ENCODE data around the gene LAMA1.

The LAMA1 gene

DNA sequence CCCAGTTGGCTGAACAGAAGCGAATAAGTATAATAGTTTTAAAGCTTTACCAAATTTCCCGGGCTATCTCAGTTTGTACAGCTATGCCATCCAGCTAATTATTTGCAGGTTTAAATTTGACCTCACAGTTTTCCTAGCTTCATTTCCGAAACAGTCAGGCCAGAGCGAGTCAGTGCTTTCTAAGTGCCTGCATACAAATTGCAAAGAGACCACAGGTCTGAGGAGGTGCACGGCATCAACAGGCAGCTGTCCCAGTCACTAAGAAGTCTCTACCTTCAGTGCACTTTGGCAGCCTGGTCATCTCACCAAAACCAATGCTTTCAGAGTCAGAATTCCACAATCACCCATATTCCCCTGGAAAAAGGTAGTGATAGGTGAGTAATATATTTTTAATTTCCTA, 51.9 kb downstream of the LAMA1 start:
- H3K36me3 ChIP-seq (ENCODE audit: control insufficient read depth, insufficient read depth, low read length), result no peaks in the 10 kb centered on the region

DNA sequence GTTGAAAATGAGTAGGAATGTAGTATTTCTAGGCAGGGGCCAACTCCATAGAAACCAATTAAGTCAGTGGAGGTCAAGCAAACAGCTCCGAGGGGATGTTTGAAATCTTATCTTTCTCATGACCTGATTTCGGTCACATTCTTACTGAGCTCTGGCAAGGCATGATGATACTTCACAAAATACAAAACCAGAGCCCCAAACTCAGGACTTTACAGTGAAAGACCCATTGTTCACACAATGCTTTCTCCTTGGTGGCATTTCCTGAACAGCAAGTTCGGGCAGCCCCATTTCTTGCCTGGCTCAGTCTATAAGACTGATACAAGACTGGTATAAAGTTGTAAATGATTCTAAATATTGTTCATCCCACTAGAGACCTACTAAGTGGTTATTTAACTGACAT, 53.3 kb downstream of the LAMA1 start:
- H3K36me3 ChIP-seq (ENCODE audit: control insufficient read depth, insufficient read depth, low read length), result no peaks in the 10 kb centered on the region
- H3K27me3 ChIP-seq (ENCODE audit: control insufficient read depth, insufficient read depth, low read length), result no peaks in the 10 kb centered on the region
- no peak overlapping the region for H3K4me3 ChIP-seq (ENCODE audit: low read length)
- H3K9ac ChIP-seq (ENCODE audit: low read length), result no peak overlapping the region
- no peaks in the 10 kb centered on the region for H3K4me1 ChIP-seq (ENCODE audit: control insufficient read depth, insufficient read depth, low read length)
- H3K9me3 ChIP-seq (ENCODE audit: control insufficient read depth, low read length), result no peaks in the 10 kb centered on the region

More for the DNA sequence above, 51.9 kb downstream of the LAMA1 start:
- Histone ChIP-seq H3K27me3 (ENCODE audit: control insufficient read depth, insufficient read depth, low read length) (no peaks in the 10 kb centered on the region), H3K4me1 (ENCODE audit: control insufficient read depth, insufficient read depth, low read length) (no peaks in the 10 kb centered on the region), H3K9me3 (ENCODE audit: control insufficient read depth, low read length) (no peaks in the 10 kb centered on the region), H3K4me3 (ENCODE audit: low read length) (no peak overlapping the region), H3K9ac (ENCODE audit: low read length) (no peak overlapping the region)

DNA sequence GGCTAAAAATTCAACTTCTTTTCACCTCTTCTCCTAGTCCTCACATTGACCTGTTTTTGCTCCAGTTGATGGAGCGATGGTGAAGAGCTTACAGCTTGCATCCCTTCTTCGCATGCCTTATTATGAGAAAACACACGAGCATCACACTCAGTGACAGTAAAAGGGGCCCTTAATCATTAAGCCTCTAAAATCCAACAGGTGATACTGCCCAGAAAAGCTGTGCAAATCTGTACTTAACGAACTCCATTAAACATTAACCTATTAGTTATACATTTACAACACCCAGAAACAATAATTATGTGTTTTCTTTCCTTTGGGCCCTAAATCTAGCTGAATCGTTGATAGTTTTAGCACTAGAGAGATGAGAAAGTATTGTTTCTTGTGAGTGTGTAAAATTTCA, 54.8 kb downstream of the LAMA1 start:
- H3K9ac ChIP-seq (ENCODE audit: low read length), result no peak overlapping the region
- H3K4me1 ChIP-seq (ENCODE audit: control insufficient read depth, insufficient read depth, low read length), result no peaks in the 10 kb centered on the region
- no peak overlapping the region for H3K4me3 ChIP-seq (ENCODE audit: low read length)
- H3K36me3 ChIP-seq (ENCODE audit: control insufficient read depth, insufficient read depth, low read length), result no peaks in the 10 kb centered on the region
- H3K27me3 ChIP-seq (ENCODE audit: control insufficient read depth, insufficient read depth, low read length), result no peaks in the 10 kb centered on the region
- no peaks in the 10 kb centered on the region for H3K9me3 ChIP-seq (ENCODE audit: control insufficient read depth, low read length)

DNA sequence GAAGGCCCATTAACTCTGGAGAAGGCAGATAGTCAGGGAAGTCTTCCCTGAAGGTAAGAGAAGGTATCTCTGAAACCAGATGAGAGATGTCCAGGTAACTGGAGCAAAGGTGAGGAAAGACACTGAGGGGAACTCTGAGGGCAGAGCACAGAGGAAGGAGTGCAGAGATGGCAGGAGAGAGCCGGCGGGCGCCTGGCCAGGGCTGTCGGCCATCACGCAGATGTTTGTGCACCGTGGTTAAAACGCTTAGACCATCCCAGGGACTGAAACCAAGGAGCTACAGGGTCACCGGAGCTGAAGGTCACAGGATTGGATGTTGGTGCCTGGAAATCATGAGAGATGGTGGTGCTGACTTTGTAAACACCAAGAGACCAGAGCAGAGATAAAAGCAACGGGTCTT, 55.4 kb downstream of the LAMA1 start:
- Histone ChIP-seq H3K9ac (ENCODE audit: low read length) (no peak overlapping the region), H3K4me1 (ENCODE audit: control insufficient read depth, insufficient read depth, low read length) (no peaks in the 10 kb centered on the region), H3K9me3 (ENCODE audit: control insufficient read depth, low read length) (no peaks in the 10 kb centered on the region), H3K36me3 (ENCODE audit: control insufficient read depth, insufficient read depth, low read length) (no peaks in the 10 kb centered on the region), H3K27me3 (ENCODE audit: control insufficient read depth, insufficient read depth, low read length) (no peaks in the 10 kb centered on the region), H3K4me3 (ENCODE audit: low read length) (no peak overlapping the region)

DNA sequence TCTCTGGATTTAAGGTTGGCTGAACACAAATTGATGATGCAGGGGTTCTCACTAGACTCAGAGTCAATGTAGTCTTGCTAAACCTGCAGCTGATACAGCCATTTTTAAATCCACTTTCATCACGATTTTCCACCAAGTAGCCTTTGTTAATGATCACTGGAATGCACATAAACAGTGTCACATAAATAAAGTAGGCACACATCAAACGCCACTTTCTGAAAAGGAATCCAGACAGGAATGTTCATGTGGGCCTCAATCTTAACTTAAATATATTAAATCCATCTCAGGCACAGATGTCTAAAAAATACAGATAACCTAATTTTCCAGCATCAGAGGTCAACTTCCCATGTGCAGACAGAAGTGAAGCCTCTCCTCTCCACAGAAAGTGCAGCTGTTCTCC, 58.3 kb downstream of the LAMA1 start:
- no peak overlapping the region for H3K9ac ChIP-seq (ENCODE audit: low read length)
- no peak overlapping the region for H3K4me3 ChIP-seq (ENCODE audit: low read length)
- no peaks in the 10 kb centered on the region for H3K4me1 ChIP-seq (ENCODE audit: control insufficient read depth, insufficient read depth, low read length)
- H3K9me3 ChIP-seq (ENCODE audit: control insufficient read depth, low read length), result no peaks in the 10 kb centered on the region
- H3K36me3 ChIP-seq (ENCODE audit: control insufficient read depth, insufficient read depth, low read length), result no peaks in the 10 kb centered on the region
- no peaks in the 10 kb centered on the region for H3K27me3 ChIP-seq (ENCODE audit: control insufficient read depth, insufficient read depth, low read length)

DNA sequence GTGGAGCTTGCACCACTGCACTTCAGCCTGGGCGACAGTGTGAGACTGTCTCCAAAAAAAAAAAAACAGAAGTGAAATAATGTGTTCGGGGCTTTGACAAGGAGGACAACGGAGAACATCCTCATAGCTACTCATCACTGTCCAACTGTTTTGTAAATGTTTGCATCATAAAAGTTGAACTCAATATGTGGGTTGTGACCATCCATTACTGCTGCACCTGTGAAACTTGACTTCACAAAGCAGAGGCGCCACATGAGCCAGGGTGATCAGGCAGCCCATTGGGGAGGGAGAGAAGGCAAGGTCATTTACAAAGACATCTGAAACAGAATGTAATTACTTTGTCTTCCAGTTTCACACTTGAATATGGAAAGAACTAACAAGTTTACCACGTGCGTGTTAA, 61.6 kb downstream of the LAMA1 start:
- Histone ChIP-seq H3K4me1 (ENCODE audit: control insufficient read depth, insufficient read depth, low read length) (no peaks in the 10 kb centered on the region), H3K36me3 (ENCODE audit: control insufficient read depth, insufficient read depth, low read length) (no peaks in the 10 kb centered on the region), H3K27me3 (ENCODE audit: control insufficient read depth, insufficient read depth, low read length) (no peaks in the 10 kb centered on the region), H3K4me3 (ENCODE audit: low read length) (no peak overlapping the region), H3K9ac (ENCODE audit: low read length) (no peak overlapping the region), H3K9me3 (ENCODE audit: control insufficient read depth, low read length) (no peaks in the 10 kb centered on the region)

DNA sequence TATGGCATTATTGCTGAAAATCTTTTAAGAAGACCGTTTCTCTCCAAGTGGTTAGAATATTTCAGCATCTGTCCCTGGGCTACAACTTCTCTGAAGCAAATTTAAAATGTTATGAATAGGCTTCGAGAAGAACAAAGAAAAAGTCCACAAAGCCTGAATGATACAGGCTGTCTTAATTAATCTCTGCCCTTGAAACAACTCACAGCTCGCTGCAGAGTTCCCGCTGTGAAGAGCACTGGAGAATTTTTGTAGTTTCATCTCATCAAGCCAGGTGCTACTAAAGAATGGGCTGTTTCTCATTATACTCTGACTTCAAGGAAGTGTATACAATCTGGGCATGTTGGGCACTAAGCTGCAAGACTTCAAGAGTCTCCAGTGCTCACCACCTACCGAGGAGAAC, 67.6 kb downstream of the LAMA1 start:
- Histone ChIP-seq H3K4me3 (ENCODE audit: low read length) (no peak overlapping the region), H3K4me1 (ENCODE audit: control insufficient read depth, insufficient read depth, low read length) (no peaks in the 10 kb centered on the region)

DNA sequence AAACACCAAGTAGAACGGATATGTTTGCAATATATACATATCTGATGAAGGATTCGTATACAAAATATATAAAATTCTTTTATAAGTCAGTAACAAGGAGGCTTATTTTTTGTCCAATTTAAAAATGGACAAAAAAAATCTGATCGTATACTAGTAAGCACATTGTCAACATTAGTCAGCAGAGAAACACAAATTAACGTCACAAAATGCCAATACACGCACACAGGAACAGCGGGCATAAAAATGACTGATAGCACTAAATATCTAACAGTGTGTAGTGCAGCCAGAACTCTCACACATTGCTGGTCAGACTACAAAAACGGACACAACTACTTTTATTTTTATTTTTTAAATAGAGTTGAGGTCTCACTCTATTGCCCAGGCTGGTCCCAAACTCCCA, 69.5 kb downstream of the LAMA1 start:
- no peak overlapping the region for H3K4me3 ChIP-seq (ENCODE audit: low read length)
- no peaks in the 10 kb centered on the region for H3K27me3 ChIP-seq (ENCODE audit: control insufficient read depth, insufficient read depth, low read length)
- no peaks in the 10 kb centered on the region for H3K4me1 ChIP-seq (ENCODE audit: control insufficient read depth, insufficient read depth, low read length)
- no peaks in the 10 kb centered on the region for H3K36me3 ChIP-seq (ENCODE audit: control insufficient read depth, insufficient read depth, low read length)
- H3K9ac ChIP-seq (ENCODE audit: low read length), result no peak overlapping the region
- H3K9me3 ChIP-seq (ENCODE audit: control insufficient read depth, low read length), result no peaks in the 10 kb centered on the region

More for the DNA sequence above, 67.6 kb downstream of the LAMA1 start:
- H3K36me3 ChIP-seq (ENCODE audit: control insufficient read depth, insufficient read depth, low read length), result no peaks in the 10 kb centered on the region
- no peaks in the 10 kb centered on the region for H3K27me3 ChIP-seq (ENCODE audit: control insufficient read depth, insufficient read depth, low read length)
- H3K9ac ChIP-seq (ENCODE audit: low read length), result no peak overlapping the region
- H3K9me3 ChIP-seq (ENCODE audit: control insufficient read depth, low read length), result no peaks in the 10 kb centered on the region

DNA sequence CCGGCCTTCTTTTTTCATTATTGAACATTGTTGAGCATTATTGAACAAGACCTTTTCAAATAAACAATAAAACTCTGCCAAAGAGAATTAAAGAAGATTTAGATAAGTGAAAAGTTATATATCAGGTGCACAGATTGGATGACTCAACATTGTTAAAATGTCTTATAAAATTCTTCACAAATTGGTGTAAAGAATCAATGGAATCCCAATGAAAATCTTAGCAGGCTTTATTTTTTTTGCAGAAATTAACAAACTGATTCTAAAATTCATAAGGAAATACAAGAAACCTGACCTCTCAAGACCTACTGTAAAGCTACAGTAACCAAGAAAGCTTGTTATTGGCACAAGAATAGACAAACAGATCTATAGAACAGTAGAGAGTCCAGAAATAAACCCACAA, 70.3 kb downstream of the LAMA1 start:
- H3K4me1 ChIP-seq (ENCODE audit: control insufficient read depth, insufficient read depth, low read length), result no peaks in the 10 kb centered on the region
- H3K9me3 ChIP-seq (ENCODE audit: control insufficient read depth, low read length), result no peaks in the 10 kb centered on the region
- no peaks in the 10 kb centered on the region for H3K27me3 ChIP-seq (ENCODE audit: control insufficient read depth, insufficient read depth, low read length)
- no peak overlapping the region for H3K9ac ChIP-seq (ENCODE audit: low read length)
- H3K36me3 ChIP-seq (ENCODE audit: control insufficient read depth, insufficient read depth, low read length), result no peaks in the 10 kb centered on the region
- no peak overlapping the region for H3K4me3 ChIP-seq (ENCODE audit: low read length)

DNA sequence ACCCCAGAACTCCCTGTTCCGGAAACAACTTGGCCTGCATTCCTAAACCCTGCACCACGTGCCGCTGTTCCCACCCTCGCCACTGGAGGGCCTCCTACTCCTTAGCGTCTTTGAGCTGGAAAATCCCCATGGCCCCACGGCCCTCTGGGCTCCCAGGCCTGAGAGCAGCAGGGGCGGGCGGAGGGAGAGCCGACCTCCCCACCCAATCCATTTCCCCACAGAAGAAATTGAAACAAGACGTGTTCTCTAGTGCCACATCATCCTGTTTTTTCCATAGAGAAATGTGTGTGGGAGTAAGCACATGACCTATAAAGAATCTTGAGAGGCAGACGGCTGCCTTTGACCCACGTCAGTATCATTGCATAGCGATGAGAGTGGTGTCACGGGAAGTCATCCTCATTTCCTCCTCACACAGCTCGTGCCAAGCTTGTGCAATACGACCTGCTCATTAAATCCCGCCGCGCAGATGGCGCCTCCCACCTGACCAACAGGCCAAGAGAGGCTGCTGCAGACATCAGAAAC, 79.2 kb downstream of the LAMA1 start:
- H3K9me3 ChIP-seq (ENCODE audit: control insufficient read depth, low read length), result no peaks in the 10 kb centered on the region
- no peaks in the 10 kb centered on the region for H3K27me3 ChIP-seq (ENCODE audit: control insufficient read depth, insufficient read depth, low read length)
- H3K4me1 ChIP-seq (ENCODE audit: control insufficient read depth, insufficient read depth, low read length), result no peaks in the 10 kb centered on the region
- no peak overlapping the region for H3K4me3 ChIP-seq (ENCODE audit: low read length)
- H3K36me3 ChIP-seq (ENCODE audit: control insufficient read depth, insufficient read depth, low read length), result no peaks in the 10 kb centered on the region
- H3K9ac ChIP-seq (ENCODE audit: low read length), result no peak overlapping the region

DNA sequence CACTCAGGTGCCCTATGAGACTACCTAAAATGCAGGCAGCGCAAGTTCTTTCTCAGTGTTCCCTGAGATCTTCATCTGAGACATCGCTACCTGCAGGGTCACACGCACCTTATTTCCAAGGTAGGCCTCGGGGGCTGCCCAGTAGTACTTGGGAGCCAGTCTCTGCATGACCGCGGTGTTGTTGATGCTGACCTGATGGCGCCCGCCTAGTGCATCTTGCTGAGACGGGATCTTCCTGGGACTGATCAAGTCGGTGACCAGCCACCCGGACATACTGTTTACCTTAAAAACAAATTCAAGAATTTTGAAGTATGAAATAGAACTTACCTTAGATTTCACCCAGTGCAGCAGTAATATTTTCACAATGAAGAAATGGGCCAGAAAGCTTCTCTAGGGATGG, 80.1 kb downstream of the LAMA1 start:
- Histone ChIP-seq H3K27me3 (ENCODE audit: control insufficient read depth, insufficient read depth, low read length) (no peaks in the 10 kb centered on the region), H3K4me1 (ENCODE audit: control insufficient read depth, insufficient read depth, low read length) (no peaks in the 10 kb centered on the region), H3K36me3 (ENCODE audit: control insufficient read depth, insufficient read depth, low read length) (no peaks in the 10 kb centered on the region), H3K9me3 (ENCODE audit: control insufficient read depth, low read length) (no peaks in the 10 kb centered on the region), H3K9ac (ENCODE audit: low read length) (no peak overlapping the region), H3K4me3 (ENCODE audit: low read length) (no peak overlapping the region)

DNA sequence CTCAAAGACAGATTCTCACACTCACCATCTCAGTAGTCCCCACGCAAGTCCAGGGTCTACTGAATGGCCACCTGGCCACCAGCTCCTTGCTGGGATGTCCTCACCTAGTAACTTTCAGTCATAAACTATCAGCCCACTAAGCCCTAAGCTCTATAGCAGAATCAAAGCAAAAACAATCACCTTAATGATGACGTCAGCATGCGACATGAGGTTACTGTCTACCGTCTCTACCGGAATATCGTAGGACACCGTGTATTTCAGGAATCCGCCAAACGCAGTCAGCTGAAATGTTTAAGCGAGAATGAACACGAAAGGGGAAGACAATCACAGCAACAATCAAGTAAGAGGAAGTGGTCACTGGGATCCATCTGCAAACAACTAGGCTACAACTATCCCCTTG, 81.8 kb downstream of the LAMA1 start:
- Histone ChIP-seq H3K36me3 (ENCODE audit: control insufficient read depth, insufficient read depth, low read length) (no peaks in the 10 kb centered on the region), H3K9ac (ENCODE audit: low read length) (no peak overlapping the region), H3K4me1 (ENCODE audit: control insufficient read depth, insufficient read depth, low read length) (no peaks in the 10 kb centered on the region), H3K4me3 (ENCODE audit: low read length) (no peak overlapping the region), H3K27me3 (ENCODE audit: control insufficient read depth, insufficient read depth, low read length) (no peaks in the 10 kb centered on the region), H3K9me3 (ENCODE audit: control insufficient read depth, low read length) (no peaks in the 10 kb centered on the region)

DNA sequence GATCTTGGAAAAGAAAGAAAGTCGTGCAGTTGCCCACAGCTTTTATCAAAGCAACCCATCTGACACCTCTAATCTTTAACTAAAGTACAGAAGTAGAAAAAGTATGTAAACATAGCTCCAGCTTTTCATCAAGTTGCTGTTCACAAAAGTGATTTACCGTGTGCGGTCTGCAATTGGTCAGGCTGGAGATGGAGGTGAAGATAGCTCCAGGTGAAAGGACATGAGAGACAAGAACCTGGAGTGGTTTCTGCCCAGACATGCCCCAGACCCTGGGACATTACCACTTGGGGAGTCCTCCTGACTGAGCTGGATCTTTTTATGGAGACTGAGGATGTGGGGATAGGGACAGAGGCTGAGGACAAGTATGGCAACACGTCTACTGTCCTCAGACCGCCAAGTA, 82.7 kb downstream of the LAMA1 start:
- Histone ChIP-seq H3K4me3 (ENCODE audit: low read length) (no peak overlapping the region), H3K9ac (ENCODE audit: low read length) (no peak overlapping the region), H3K9me3 (ENCODE audit: control insufficient read depth, low read length) (no peaks in the 10 kb centered on the region), H3K36me3 (ENCODE audit: control insufficient read depth, insufficient read depth, low read length) (no peaks in the 10 kb centered on the region), H3K4me1 (ENCODE audit: control insufficient read depth, insufficient read depth, low read length) (no peaks in the 10 kb centered on the region), H3K27me3 (ENCODE audit: control insufficient read depth, insufficient read depth, low read length) (no peaks in the 10 kb centered on the region)

Data from mucosa of stomach (tissue), 1 donor.